Mesenteric fat pad (tissue), 1 donor: ENCODE data around the gene MISP3. TPM values are rescaled to one million over a fixed set of nuclear protein-coding genes. Genes with fewer than 3 reads are reported as not detected.

ENCODE experiments used
- DNase-seq: peaks from one replicate; pipeline ENCODE4 v3.0.0-alpha.2; 2020; ENCODE audit warnings: low spot score
- total RNA-seq: library from RNA; stranded (reverse); fragmentation: NEBNext Ultra II Directional; extraction: Animal tissue kit (Norgen Biotek cat#: 25700); gene quantifications from one replicate; pipeline ENCODE4 v1.2.1, GENCODE V29; 2021
- donor health status: DM: yes; HTN: yes; CAD: no.

The MISP3 gene
- total RNA-seq, 1 donor from 2014 or later: 1.7 TPM

DNA sequence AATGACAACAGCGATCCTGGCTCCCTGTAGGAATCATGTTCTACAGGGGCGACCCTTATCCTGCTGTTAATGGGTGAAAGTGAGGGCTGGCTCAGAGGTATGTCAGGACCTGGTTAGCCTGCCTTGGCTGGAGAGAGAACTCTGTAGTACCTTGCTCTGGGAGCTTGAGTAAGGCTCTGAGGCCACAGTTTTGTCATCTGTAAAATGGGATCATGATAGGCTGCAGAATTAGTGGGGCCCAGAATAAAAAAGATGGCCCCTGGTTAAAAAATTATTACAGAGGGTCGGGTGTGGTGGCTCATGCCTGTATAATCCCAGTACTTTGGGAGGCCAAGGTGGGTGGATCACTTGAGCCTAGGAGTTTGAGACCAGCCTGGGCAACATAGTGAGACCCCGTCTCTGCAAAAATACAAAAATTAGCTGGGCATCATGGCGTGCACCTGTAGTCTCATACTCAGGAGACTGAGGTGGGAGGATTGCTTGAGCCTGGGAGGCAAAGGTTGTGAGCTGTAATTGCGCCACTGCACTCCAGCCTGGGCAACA is 28.5 kb downstream of the MISP3 start:
- no peak for DNase-seq

DNA sequence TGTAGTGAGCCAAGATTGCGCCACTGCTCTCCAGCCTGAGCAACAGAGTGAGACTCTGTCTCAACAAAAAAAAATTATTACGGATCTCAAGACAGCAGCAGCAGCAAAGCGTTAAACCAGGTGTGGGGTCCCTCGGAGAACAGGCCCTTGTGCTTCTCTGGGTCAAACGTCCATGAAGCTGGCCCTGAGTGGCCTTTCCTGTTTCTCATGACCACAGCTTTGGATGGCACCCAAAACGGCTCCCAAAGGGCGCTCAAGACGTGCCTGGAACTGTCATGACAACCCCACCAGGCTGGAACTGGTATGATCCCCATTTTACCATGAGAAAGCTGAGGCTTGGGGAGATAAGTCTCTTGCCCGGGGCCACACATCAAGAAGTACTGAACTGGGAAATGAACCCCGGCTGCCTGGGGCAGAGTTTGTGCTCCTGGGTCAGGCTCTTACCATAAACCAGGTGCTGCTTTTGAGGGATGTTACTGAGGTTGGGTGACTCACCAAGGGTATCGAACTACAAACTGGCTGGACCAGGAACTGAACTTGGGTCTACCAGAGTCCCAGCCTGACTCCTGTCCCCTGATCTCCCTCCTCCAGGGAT is 29.6 kb downstream of the MISP3 start:
- no peak for DNase-seq

- DNase-seq: no peak
These were observed 30.2 kb downstream of the MISP3 start for GRCh38 chr19:14102756-14103155.

DNA sequence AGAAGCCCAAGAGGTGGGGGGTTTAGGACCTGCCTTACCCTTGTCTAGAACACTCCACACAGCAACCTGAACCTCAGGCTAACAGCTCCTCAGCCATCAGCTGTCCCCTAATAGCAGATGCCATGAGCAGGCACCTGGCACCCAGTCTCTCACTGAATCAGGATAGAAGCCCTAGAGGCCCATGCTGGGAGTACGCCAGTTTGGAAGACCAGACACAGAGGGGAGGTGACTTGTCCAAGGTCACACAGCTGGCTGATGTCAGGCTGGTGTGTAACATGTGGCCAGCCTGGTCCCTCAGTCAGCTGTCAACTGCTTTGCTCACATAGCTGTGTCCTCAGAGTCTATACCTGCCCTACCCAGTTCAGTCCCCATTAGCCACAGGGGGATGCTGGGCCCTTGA is 30.7 kb downstream of the MISP3 start:
- DNase-seq: no peak

- no peak for DNase-seq
These were observed 33.1 kb downstream of the MISP3 start for GRCh38 chr19:14105680-14106079.

DNA sequence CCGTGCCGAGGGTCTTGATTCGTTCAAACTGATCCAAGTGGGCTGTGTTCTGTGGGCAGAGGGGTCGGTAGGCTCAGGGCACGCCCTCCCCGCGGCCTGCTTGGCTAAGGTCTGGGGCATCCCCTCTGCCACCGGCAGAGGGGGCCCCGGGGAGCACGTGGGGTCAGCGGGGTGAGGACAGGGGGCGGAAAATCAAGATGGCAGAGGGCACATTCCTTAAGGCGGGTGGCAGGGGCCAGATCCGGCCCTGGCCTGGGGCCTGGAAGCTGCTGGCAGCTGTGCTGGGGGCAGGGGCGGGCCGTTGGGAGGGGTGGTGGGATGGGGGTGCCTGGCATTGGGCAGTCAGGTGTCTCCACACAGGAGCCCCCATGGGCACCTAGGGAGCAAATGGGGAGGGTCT is 34.3 kb downstream of the MISP3 start:
- DNase-seq: no peak

- no peak for DNase-seq
These were observed 35.2 kb downstream of the MISP3 start for GRCh38 chr19:14107581-14108461.

DNA sequence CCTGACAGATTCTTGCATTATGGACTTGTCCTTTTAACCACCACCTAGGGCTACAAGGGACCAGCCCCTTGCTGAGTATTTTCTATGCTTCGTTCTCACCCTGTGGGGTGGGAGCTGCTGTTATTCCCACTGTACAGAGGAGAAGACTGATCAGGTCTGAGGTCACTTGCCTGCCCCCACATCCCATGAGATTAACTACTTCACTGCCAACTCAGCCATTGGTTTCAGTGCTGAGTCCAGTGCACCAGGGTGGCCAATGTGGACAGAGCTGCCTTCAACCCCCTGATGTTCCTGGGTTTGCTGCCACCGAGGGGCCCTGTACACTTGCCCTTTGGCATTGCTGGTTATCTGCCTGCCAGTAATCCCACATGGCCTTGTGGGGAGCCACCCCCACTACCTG is 38.1 kb downstream of the MISP3 start:
- DNase-seq: no peak

GRCh38 chr19:14111486-14111885 is 38.9 kb downstream of the MISP3 start:
- DNase-seq: no peak

- DNase-seq: no peak
These were observed 39.6 kb downstream of the MISP3 start for GRCh38 chr19:14112051-14112808.

DNA sequence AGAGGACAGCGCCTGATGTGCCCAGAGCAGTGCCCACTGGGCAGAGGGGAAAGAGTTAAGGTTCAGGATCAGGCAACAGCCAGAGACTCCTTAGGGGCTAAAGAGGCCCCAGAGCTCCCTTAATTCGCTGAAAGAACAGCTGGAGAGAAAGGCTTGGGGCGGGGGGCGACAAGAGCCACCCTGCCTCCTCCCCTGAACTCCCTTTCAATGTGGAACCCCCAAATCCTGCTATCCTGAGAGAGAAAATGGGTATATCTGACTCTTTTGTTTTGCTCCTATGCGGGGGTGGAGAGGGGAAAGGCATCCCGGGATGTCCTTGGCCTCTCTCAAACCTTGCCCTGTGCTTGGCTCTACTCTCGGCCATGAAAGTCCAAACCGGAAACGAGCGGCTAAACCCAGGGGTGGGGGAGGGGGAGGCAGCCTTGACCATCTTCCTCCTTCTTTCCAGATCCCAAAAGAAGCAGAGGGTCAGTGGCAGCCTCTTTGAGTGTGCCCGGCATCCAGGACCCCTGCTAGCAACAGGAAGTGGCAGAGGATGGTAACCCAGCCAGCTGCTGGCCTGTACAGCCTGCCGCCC is 40.3 kb downstream of the MISP3 start:
- DNase-seq: no peak

DNA sequence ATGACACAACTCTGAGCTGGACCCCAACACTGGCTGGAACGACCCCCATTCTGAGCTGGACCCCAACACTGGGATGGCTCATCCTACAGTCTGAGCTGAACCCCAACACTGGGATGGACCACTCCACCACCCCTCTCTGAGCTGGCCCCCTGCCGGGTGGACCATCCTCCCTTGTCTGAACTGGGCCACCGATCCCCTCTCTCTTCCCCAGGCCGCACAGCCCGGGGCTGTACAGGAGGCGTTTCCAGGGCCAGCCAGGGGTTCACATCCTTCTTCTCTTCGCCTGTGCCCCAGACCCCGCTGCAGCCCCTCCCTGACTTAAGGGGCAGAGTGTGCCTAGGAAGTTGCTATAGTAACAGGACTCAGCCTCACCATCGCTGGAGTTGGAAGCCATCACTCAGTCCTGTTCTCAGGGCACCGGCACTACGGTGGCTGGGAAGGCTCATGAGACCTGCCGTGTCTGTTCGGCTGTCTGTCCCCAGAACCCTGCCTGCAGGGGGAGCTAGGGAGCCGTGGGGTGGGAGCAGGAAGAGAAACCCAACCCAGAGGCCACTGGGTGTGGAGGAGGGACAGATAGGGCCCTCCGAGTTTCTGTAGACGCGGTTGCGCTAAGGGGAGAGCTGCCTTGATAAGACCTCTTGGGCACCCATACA is 41.3 kb downstream of the MISP3 start:
- no peak for DNase-seq

GRCh38 chr19:14114439-14114838 is 41.9 kb downstream of the MISP3 start:
- DNase-seq: no peak

GRCh38 chr19:14114854-14115253 is 42.3 kb downstream of the MISP3 start:
- DNase-seq: no peak

GRCh38 chr19:14115756-14116155 is 43.2 kb downstream of the MISP3 start:
- no peak for DNase-seq

GRCh38 chr19:14116525-14116917 is 43.9 kb downstream of the MISP3 start:
- DNase-seq: no peak

DNA sequence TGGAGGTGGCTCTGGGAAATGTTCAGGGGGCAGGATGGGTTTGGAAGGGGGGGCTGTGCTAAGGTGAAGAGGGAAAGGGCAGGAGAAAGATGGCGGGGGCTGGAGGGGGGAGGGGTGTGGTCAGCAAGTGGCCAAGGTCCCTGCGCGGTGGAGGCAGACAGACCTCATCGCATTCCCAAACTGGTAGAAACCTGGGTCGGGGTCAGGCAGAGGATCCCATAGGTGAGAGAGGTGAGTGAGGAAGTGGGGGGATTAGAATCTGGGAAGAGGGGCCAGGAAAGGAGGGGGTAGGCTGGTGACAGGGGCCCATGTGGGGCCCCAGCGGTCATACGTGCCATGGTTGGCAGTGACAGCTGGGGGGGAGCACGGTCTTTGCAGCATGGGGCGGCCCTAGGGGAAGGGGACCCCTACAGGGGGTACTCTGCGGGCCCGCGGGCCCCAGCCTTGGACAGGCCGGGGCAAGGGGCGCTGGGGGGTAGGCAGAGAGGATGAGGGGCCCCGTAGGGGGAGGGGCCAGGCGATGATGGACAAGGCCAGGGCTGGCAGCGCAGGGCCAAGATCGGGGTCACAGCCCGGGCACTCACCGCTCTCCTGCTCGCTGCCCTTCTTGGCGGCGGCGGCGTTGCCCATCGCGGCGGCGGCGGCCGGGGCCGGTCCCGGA is 44.5 kb downstream of the MISP3 start:
- DNase-seq: no peak

DNA sequence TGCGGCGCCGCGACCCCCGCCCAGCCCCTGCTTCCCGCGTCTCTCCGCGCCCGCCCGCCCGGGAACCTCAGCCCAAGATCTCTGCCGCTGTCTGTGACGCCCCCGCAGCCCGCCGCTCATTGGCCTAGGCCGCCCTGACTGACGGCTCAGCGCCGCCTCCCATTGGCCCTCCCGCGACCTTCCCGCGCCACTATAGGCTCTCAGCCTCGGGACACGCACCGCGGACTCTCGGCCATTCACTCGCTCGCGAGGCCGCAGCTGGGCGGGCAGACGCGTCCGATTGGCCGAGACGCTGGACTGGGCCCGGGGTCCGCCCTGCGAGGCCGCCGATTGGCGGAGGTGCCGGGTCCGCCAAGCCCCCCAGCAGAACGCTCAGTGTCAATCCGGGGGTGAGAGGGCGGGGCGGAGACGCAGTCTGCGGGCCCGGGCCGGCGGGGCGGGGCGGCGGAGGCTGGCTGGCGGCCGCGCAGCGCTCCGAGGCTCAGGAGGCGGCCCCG is 45.1 kb downstream of the MISP3 start, which contains the start of gene PRKACA:
Gene PRKACA (minus strand): TSS at position 95 of the 497 bp plus-strand sequence. CDS start 215 bp downstream, outside the sequence.
- DNase-seq: peak; percentile 100

- peak; percentile 94 for DNase-seq
These were observed 45.8 kb downstream of the MISP3 start for GRCh38 chr19:14118165-14119051.
